ENCODE data around the gene HSPBAP1.

- TF ChIP-seq CTCF (conservative IDR thresholded peaks at IDR 0.05; ENCODE audit: low read depth, low read length) (no peak), EZH2 (IDR thresholded peaks at IDR 0.05; ENCODE audit: low read length, unreplicated experiment) (no peak)
Observed at GRCh38 chr3:122694966-122695365, 98.7 kb downstream of the HSPBAP1 start.

All from PC-3 (cell line).